HCT116 (cell line): Measurements from ENCODE around the gene NSMCE1.

ENCODE experiments used
- ATF3 ChIP-seq: IDR thresholded peaks from 2 replicates; pipeline ENCODE4 v1.6.1; 2012
- CEBPB ChIP-seq: IDR thresholded peaks from 2 replicates; pipeline ENCODE4 v1.6.1; 2012; ENCODE audit warnings: low read depth
- CTCF ChIP-seq, 3 experiments: fragments of 200-600 bp in 1 of 3; sonication (generic) in 1 of 3; IDR thresholded peaks in 2 of 3; conservative IDR thresholded peaks in 1 of 3; 2 replicates each; pipeline ENCODE4 v1.5.1; 2012 to 2017; ENCODE audit warnings: low read depth in 2 of 3, low read length in 2 of 3, antibody characterized with exemption in 1 of 3, borderline replicate concordance in 1 of 3, control low read depth in 1 of 3, mild to moderate bottlenecking in 1 of 3, mixed read lengths in 1 of 3, mixed run types in 1 of 3, moderate library complexity in 1 of 3; ENCODE audit not compliant: insufficient read depth in 1 of 3
- POLR2A ChIP-seq: IDR thresholded peaks from 2 replicates; pipeline ENCODE4 v1.7.0; 2011; ENCODE audit warnings: borderline replicate concordance; ENCODE audit not compliant: insufficient read depth, insufficient read length; ENCODE audit errors: extremely low read depth
- POLR2AphosphoS5 ChIP-seq: IDR thresholded peaks from 2 replicates; pipeline ENCODE4 v1.6.1; 2011; ENCODE audit warnings: mild to moderate bottlenecking, low read depth, low read length, moderate library complexity
- TCF7L2 ChIP-seq: IDR thresholded peaks from 2 replicates; pipeline ENCODE4 v1.7.0; 2011; ENCODE audit warnings: borderline replicate concordance, inconsistent platforms; ENCODE audit not compliant: insufficient read depth, insufficient read length; ENCODE audit errors: extremely low read depth
- TF ChIP-seq, protein P1 (sequence below): IDR thresholded peaks from 2 replicates; pipeline ENCODE4 v1.6.1; 2012

GRCh38 chr16:27254262-27254811 lies 14.2 kb downstream of the NSMCE1 start:
- TF ChIP-seq POLR2AphosphoS5, result no peak
- no peak for TF ChIP-seq CTCF (IDR thresholded peaks at IDR 0.05 in 2 of 3, conservative IDR thresholded peaks at IDR 0.05 in 1 of 3; ENCODE audit: borderline replicate concordance in 1 of 3, insufficient read depth in 1 of 3, low read depth in 2 of 3, low read length in 2 of 3)
- TF ChIP-seq, protein P1, sequence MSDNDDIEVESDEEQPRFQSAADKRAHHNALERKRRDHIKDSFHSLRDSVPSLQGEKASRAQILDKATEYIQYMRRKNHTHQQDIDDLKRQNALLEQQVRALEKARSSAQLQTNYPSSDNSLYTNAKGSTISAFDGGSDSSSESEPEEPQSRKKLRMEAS, result no peak
- TF ChIP-seq ATF3, result no peak
- TF ChIP-seq POLR2A, result no peak
- no peak for TF ChIP-seq CEBPB
- no peak for TF ChIP-seq TCF7L2
